ENCODE measurements around the gene MAPK8IP1.
A peak's percentile ranks its signal among the peaks of the same experiment; 100 is the strongest.

Gene MAPK8IP1

GRCh38 chr11:45933131-45933831, 47.8 kb downstream of the MAPK8IP1 start:
- intact Hi-C loops (cut with DNase I) = no loop called here
- DNase-seq = peak in 1 of 10 donors; percentile 81

- peak in 1 of 10 donors; percentile 69 for DNase-seq
- intact Hi-C loops (cut with DNase I) = no loop called here
Measured at GRCh38 chr11:45933846-45934579, 48.6 kb downstream of the MAPK8IP1 start.

- intact Hi-C loops (cut with DNase I) = no loop called here
- peak in 1 of 10 donors; percentile 36 for DNase-seq
Measured at GRCh38 chr11:45934580-45935318, 49.3 kb downstream of the MAPK8IP1 start.

- intact Hi-C loops (cut with DNase I) = no loop called here
- no peak for DNase-seq
Measured at GRCh38 chr11:45935349-45936064, 50.1 kb downstream of the MAPK8IP1 start.

GRCh38 chr11:45936511-45937054, 51.1 kb downstream of the MAPK8IP1 start:
- DNase-seq = no peak

GRCh38 chr11:45937916-45938315, 52.5 kb downstream of the MAPK8IP1 start:
- DNase-seq = no peak
- intact Hi-C loops (cut with DNase I) = no loop called here

More at GRCh38 chr11:45936511-45937054, 51.1 kb downstream of the MAPK8IP1 start:
- intact Hi-C loops (cut with DNase I) = no loop called here

GRCh38 chr11:45939836-45940235, 54.4 kb downstream of the MAPK8IP1 start:
- intact Hi-C loops (cut with DNase I) = no loop called here
- no peak for DNase-seq

GRCh38 chr11:45941285-45941684, 55.8 kb downstream of the MAPK8IP1 start:
- intact Hi-C loops (cut with DNase I) = no loop called here
- DNase-seq = no peak

- no peak for DNase-seq
- intact Hi-C loops (cut with DNase I) = no loop called here
Measured at GRCh38 chr11:45942381-45942780, 56.9 kb downstream of the MAPK8IP1 start.

GRCh38 chr11:45945397-45945999, 60.0 kb downstream of the MAPK8IP1 start:
- DNase-seq = no peak
- intact Hi-C loops (cut with DNase I) = no loop called here

GRCh38 chr11:45947885-45948284, 62.4 kb downstream of the MAPK8IP1 start:
- DNase-seq = no peak
- intact Hi-C loops (cut with DNase I) = no loop called here

GRCh38 chr11:45948356-45948755, 62.9 kb downstream of the MAPK8IP1 start:
- DNase-seq = no peak
- intact Hi-C loops (cut with DNase I) = no loop called here

- DNase-seq = no peak
- intact Hi-C loops (cut with DNase I) = no loop called here
Measured at GRCh38 chr11:45949992-45950407, 64.5 kb downstream of the MAPK8IP1 start.
